ENCODE measurements around the gene IFT22.

IFT22 gene

GRCh38 chr7:101328159-101328558, 6.5 kb upstream of the IFT22 start (continued):
- TF ChIP-seq ZNF354C (tag by site-specific recombination; IDR thresholded peaks at IDR 0.05; ENCODE audit: borderline replicate concordance, low read depth) (0 out of 2 replicates have a peak, but pooled peaks have one; percentile 52), ZNF76 (tag by site-specific recombination; IDR thresholded peaks at IDR 0.05; ENCODE audit: borderline replicate concordance, low read depth) (no peak), SP3 (tag by site-specific recombination; IDR thresholded peaks at IDR 0.05) (no peak), ZNF223 (tag by site-specific recombination; IDR thresholded peaks at IDR 0.05) (0 out of 2 replicates have a peak, but pooled peaks have one; percentile 38), ZBTB11 (tag by site-specific recombination; conservative IDR thresholded peaks at IDR 0.05; ENCODE audit: low read depth) (peak; percentile 80)

- TF ChIP-seq ZNF292 (tag by site-specific recombination; IDR thresholded peaks at IDR 0.05; ENCODE audit: borderline replicate concordance, low read depth) (no peak), ZNF239 (tag by site-specific recombination; IDR thresholded peaks at IDR 0.05) (no peak), ZNF112 (tag by site-specific recombination; IDR thresholded peaks at IDR 0.05) (no peak), CTCF (tag by site-specific recombination; IDR thresholded peaks at IDR 0.05) (no peak), BCL6B (tag by site-specific recombination; IDR thresholded peaks at IDR 0.05) (no peak), ZNF175 (tag by site-specific recombination; IDR thresholded peaks at IDR 0.05) (no peak), OVOL3 (tag by site-specific recombination; IDR thresholded peaks at IDR 0.05) (no peak)
- no peak overlapping the region for H3K27ac ChIP-seq (ENCODE audit: extremely low read depth, low read depth, low read length)
- H3K36me3 ChIP-seq (ENCODE audit: control insufficient read depth in 2 of 2, insufficient read depth in 1 of 2, low read length in 2 of 2), result peaks cover 11 to 25% of the 10 kb centered on the region in 2 experiments
- H3K4me3 ChIP-seq (ENCODE audit: low read depth, low read length), result no peak overlapping the region
- ChIA-PET CTCF (no interaction called here), POLR2A (interaction anchor here (0.6 kb wide), 1 partner anchor 172 kb away, joined by 5 read pairs; no protein-coding TSS in a partner anchor)
- no peaks in the 10 kb centered on the region for H3K4me1 ChIP-seq (ENCODE audit: control insufficient read depth, insufficient read depth, low read length)
- no peaks in the 10 kb centered on the region for H3K9me3 ChIP-seq (ENCODE audit: control insufficient read depth, insufficient read depth, low read depth, low read length)
Observed at GRCh38 chr7:101319401-101319800, 2.2 kb downstream of the IFT22 start.

GRCh38 chr7:101315336-101315735, 6.3 kb downstream of the IFT22 start:
- TF ChIP-seq ZNF626 (tag by site-specific recombination; IDR thresholded peaks at IDR 0.05), result no peak
- 0 out of 2 replicates have a peak, but pooled peaks have one; percentile 29 for TF ChIP-seq CTCF (tag by site-specific recombination; IDR thresholded peaks at IDR 0.05)
- no peak for TF ChIP-seq ZNF692 (tag by site-specific recombination; IDR thresholded peaks at IDR 0.05)
- TF ChIP-seq BCL11B (tag by site-specific recombination; IDR thresholded peaks at IDR 0.05; ENCODE audit: low read depth), result no peak
- no peak for TF ChIP-seq ZBTB26 (tag by site-specific recombination; optimal IDR thresholded peaks at IDR 0.05)
- peak; percentile 20; the same call in 1 of the 2 replicates for TF ChIP-seq ZNF654 (tag by site-specific recombination; IDR thresholded peaks at IDR 0.05; ENCODE audit: low read depth)
- H3K4me1 ChIP-seq (ENCODE audit: control insufficient read depth, insufficient read depth, low read length), result no peaks in the 10 kb centered on the region
- no peak overlapping the region for H3K27ac ChIP-seq (ENCODE audit: extremely low read depth, low read depth, low read length)
- CTCF ChIA-PET, result interaction anchor here (0.5 to 2.2 kb wide), 29 partner anchors 9 to 1096 kb away, joined by 3 to 9 read pairs (median 3); no protein-coding TSS in a partner anchor
- peaks cover 14 to 36% of the 10 kb centered on the region in 2 experiments for H3K36me3 ChIP-seq (ENCODE audit: control insufficient read depth in 2 of 2, insufficient read depth in 1 of 2, low read length in 2 of 2)
- no peaks in the 10 kb centered on the region for H3K9me3 ChIP-seq (ENCODE audit: control insufficient read depth, insufficient read depth, low read depth, low read length)
- no peak overlapping the region for H3K4me3 ChIP-seq (ENCODE audit: low read depth, low read length)
- POLR2A ChIA-PET, result interaction anchor here (0.9 kb wide), 1 partner anchor 1144 kb away, joined by 6 read pairs; no protein-coding TSS in a partner anchor
